ENCODE results near the gene RAP1GAP2.

RAP1GAP2 gene

GRCh38 chr17:2962236-2962635 lies 166.0 kb downstream of the RAP1GAP2 start:
- CTCF ChIA-PET = no interaction called here

GRCh38 chr17:2962729-2963128 lies 166.5 kb downstream of the RAP1GAP2 start:
- TF ChIP-seq TARDBP (IDR thresholded peaks at IDR 0.05) = no peak
- ChIA-PET POLR2A (no interaction called here), CTCF (no interaction called here)
- DNase-seq (ENCODE audit: extremely low spot score) = no peak

More at GRCh38 chr17:2962236-2962635, 166.0 kb downstream of the RAP1GAP2 start:
- POLR2A ChIA-PET = no interaction called here
- TF ChIP-seq LEF1 (IDR thresholded peaks at IDR 0.05; ENCODE audit: borderline replicate concordance) (no peak), ZNF384 (IDR thresholded peaks at IDR 0.05) (no peak), FOXM1 (IDR thresholded peaks at IDR 0.05; ENCODE audit: borderline replicate concordance) (no peak), SP1 (IDR thresholded peaks at IDR 0.05) (no peak), FOXA1 (IDR thresholded peaks at IDR 0.05) (no peak), SUZ12 (IDR thresholded peaks at IDR 0.05) (no peak), PKNOX1 (IDR thresholded peaks at IDR 0.05) (no peak), FOXK2 (IDR thresholded peaks at IDR 0.05) (no peak), ELF4 (IDR thresholded peaks at IDR 0.05) (no peak), NFRKB (IDR thresholded peaks at IDR 0.05) (no peak), CTBP1 (IDR thresholded peaks at IDR 0.05; ENCODE audit: borderline replicate concordance) (no peak), ARNT (IDR thresholded peaks at IDR 0.05) (no peak), BHLHE40 (IDR thresholded peaks at IDR 0.05; ENCODE audit: borderline replicate concordance) (no peak), HDGF (IDR thresholded peaks at IDR 0.05; ENCODE audit: borderline replicate concordance) (no peak), TARDBP (IDR thresholded peaks at IDR 0.05) (no peak), L3MBTL2 (conservative IDR thresholded peaks at IDR 0.05) (no peak)
- no peak for DNase-seq (ENCODE audit: extremely low spot score)

- ChIA-PET POLR2A (no interaction called here), CTCF (no interaction called here)
- DNase-seq (ENCODE audit: extremely low spot score) = no peak
- no peak for TF ChIP-seq TARDBP (IDR thresholded peaks at IDR 0.05)
- no peak for TF ChIP-seq L3MBTL2 (conservative IDR thresholded peaks at IDR 0.05)
- TF ChIP-seq SP1 (IDR thresholded peaks at IDR 0.05) = no peak
- no peak for TF ChIP-seq SUZ12 (IDR thresholded peaks at IDR 0.05)
- no peak for TF ChIP-seq PKNOX1 (IDR thresholded peaks at IDR 0.05)
- TF ChIP-seq ZNF384 (IDR thresholded peaks at IDR 0.05) = no peak
- TF ChIP-seq BHLHE40 (IDR thresholded peaks at IDR 0.05; ENCODE audit: borderline replicate concordance) = no peak
- TF ChIP-seq NFRKB (IDR thresholded peaks at IDR 0.05) = no peak
- TF ChIP-seq FOXA1 (IDR thresholded peaks at IDR 0.05) = no peak
- TF ChIP-seq HDGF (IDR thresholded peaks at IDR 0.05; ENCODE audit: borderline replicate concordance) = no peak
- no peak for TF ChIP-seq CTBP1 (IDR thresholded peaks at IDR 0.05; ENCODE audit: borderline replicate concordance)
- no peak for TF ChIP-seq ARNT (IDR thresholded peaks at IDR 0.05)
Observed at GRCh38 chr17:2963332-2964027, 167.2 kb downstream of the RAP1GAP2 start.

- no peak for TF ChIP-seq FOXM1 (IDR thresholded peaks at IDR 0.05; ENCODE audit: borderline replicate concordance)
- TF ChIP-seq ZNF384 (IDR thresholded peaks at IDR 0.05) = no peak
- no peak for TF ChIP-seq NFRKB (IDR thresholded peaks at IDR 0.05)
- no peak for TF ChIP-seq BHLHE40 (IDR thresholded peaks at IDR 0.05; ENCODE audit: borderline replicate concordance)
- no peak for TF ChIP-seq SUZ12 (IDR thresholded peaks at IDR 0.05)
- no peak for TF ChIP-seq SP1 (IDR thresholded peaks at IDR 0.05)
- no peak for TF ChIP-seq HDGF (IDR thresholded peaks at IDR 0.05; ENCODE audit: borderline replicate concordance)
- no peak for TF ChIP-seq TARDBP (IDR thresholded peaks at IDR 0.05)
- TF ChIP-seq FOXK2 (IDR thresholded peaks at IDR 0.05) = no peak
- TF ChIP-seq LEF1 (IDR thresholded peaks at IDR 0.05; ENCODE audit: borderline replicate concordance) = no peak
- no peak for TF ChIP-seq PKNOX1 (IDR thresholded peaks at IDR 0.05)
- CTCF ChIA-PET = no interaction called here
- DNase-seq (ENCODE audit: extremely low spot score) = no peak
- POLR2A ChIA-PET = no interaction called here
Observed at GRCh38 chr17:2964028-2964356, 167.8 kb downstream of the RAP1GAP2 start.

GRCh38 chr17:2964370-2964769 lies 168.1 kb downstream of the RAP1GAP2 start:
- DNase-seq (ENCODE audit: extremely low spot score) = no peak
- ChIA-PET POLR2A (no interaction called here), CTCF (no interaction called here)
- no peak for TF ChIP-seq ZNF384 (IDR thresholded peaks at IDR 0.05)
- TF ChIP-seq TARDBP (IDR thresholded peaks at IDR 0.05) = no peak
- no peak for TF ChIP-seq CTBP1 (IDR thresholded peaks at IDR 0.05; ENCODE audit: borderline replicate concordance)
- no peak for TF ChIP-seq SUZ12 (IDR thresholded peaks at IDR 0.05)
- TF ChIP-seq ARNT (IDR thresholded peaks at IDR 0.05) = no peak
- TF ChIP-seq FOXA1 (IDR thresholded peaks at IDR 0.05) = no peak
- no peak for TF ChIP-seq BHLHE40 (IDR thresholded peaks at IDR 0.05; ENCODE audit: borderline replicate concordance)
- TF ChIP-seq PKNOX1 (IDR thresholded peaks at IDR 0.05) = no peak
- TF ChIP-seq HDGF (IDR thresholded peaks at IDR 0.05; ENCODE audit: borderline replicate concordance) = no peak
- TF ChIP-seq FOXM1 (IDR thresholded peaks at IDR 0.05; ENCODE audit: borderline replicate concordance) = no peak

GRCh38 chr17:2964831-2965230 lies 168.6 kb downstream of the RAP1GAP2 start:
- CTCF ChIA-PET = no interaction called here
- POLR2A ChIA-PET = no interaction called here
- no peak for TF ChIP-seq NFRKB (IDR thresholded peaks at IDR 0.05)
- no peak for TF ChIP-seq FOXM1 (IDR thresholded peaks at IDR 0.05; ENCODE audit: borderline replicate concordance)
- TF ChIP-seq FOXA1 (IDR thresholded peaks at IDR 0.05) = no peak
- no peak for TF ChIP-seq PKNOX1 (IDR thresholded peaks at IDR 0.05)
- no peak for TF ChIP-seq TARDBP (IDR thresholded peaks at IDR 0.05)
- no peak for TF ChIP-seq BHLHE40 (IDR thresholded peaks at IDR 0.05; ENCODE audit: borderline replicate concordance)
- no peak for TF ChIP-seq SUZ12 (IDR thresholded peaks at IDR 0.05)
- TF ChIP-seq ZNF384 (IDR thresholded peaks at IDR 0.05) = no peak
- no peak for TF ChIP-seq SP1 (IDR thresholded peaks at IDR 0.05)
- TF ChIP-seq FOXK2 (IDR thresholded peaks at IDR 0.05) = no peak
- no peak for TF ChIP-seq L3MBTL2 (conservative IDR thresholded peaks at IDR 0.05)
- no peak for TF ChIP-seq LEF1 (IDR thresholded peaks at IDR 0.05; ENCODE audit: borderline replicate concordance)
- TF ChIP-seq CTBP1 (IDR thresholded peaks at IDR 0.05; ENCODE audit: borderline replicate concordance) = no peak
- TF ChIP-seq ELF4 (IDR thresholded peaks at IDR 0.05) = no peak
- DNase-seq (ENCODE audit: extremely low spot score) = no peak

Data from HEK293T (cell line).